GM18858 (cell line): ENCODE measurements around the gene SPATA3.
"Not testable (repeated sequence)": the region's sequence is repeated elsewhere in the genome, so short reads cannot be mapped to it uniquely, and the experiment has no call there.

Source experiments
- ATAC-seq: cut with Tn5 transposase; IDR thresholded peaks from one replicate; pipeline ENCODE4 v1.9.1; 2021; ENCODE audit not compliant: unreplicated experiment

SPATA3 gene

GRCh38 chr2:231018184-231018583 lies 22.3 kb downstream of the SPATA3 start:
- ATAC-seq: no peak

- ATAC-seq: not testable (repeated sequence)
Observed at GRCh38 chr2:231025059-231025458, 29.1 kb downstream of the SPATA3 start.

- no peak for ATAC-seq
Observed at GRCh38 chr2:231028889-231029288, 33.0 kb downstream of the SPATA3 start.

- ATAC-seq: no peak
Observed at GRCh38 chr2:231029563-231029962, 33.6 kb downstream of the SPATA3 start.

GRCh38 chr2:231030725-231031124 lies 34.8 kb downstream of the SPATA3 start:
- no peak for ATAC-seq

- no peak for ATAC-seq
Observed at GRCh38 chr2:231032575-231033140, 36.7 kb downstream of the SPATA3 start.

- ATAC-seq: no peak
Observed at GRCh38 chr2:231033147-231034132, 37.5 kb downstream of the SPATA3 start.

GRCh38 chr2:231034291-231034882 lies 38.5 kb downstream of the SPATA3 start:
- ATAC-seq: no peak

- ATAC-seq: no peak
Observed at GRCh38 chr2:231036131-231036530, 40.2 kb downstream of the SPATA3 start.

GRCh38 chr2:231036578-231037106 lies 40.7 kb downstream of the SPATA3 start:
- no peak for ATAC-seq

GRCh38 chr2:231037202-231037730 lies 41.3 kb downstream of the SPATA3 start, which contains the start of gene C2orf72:
Gene C2orf72 (plus strand): TSS chr2:231037523. CDS start chr2:231037566, 43 bp downstream.
- ATAC-seq: no peak

- ATAC-seq: no peak
Observed at GRCh38 chr2:231037731-231038482, 42.0 kb downstream of the SPATA3 start.

- ATAC-seq: no peak
Observed at GRCh38 chr2:231038483-231039293, 42.8 kb downstream of the SPATA3 start.

GRCh38 chr2:231039294-231039664 lies 43.4 kb downstream of the SPATA3 start:
- ATAC-seq: no peak

- no peak for ATAC-seq
Observed at GRCh38 chr2:231039821-231040364, 44.0 kb downstream of the SPATA3 start.

GRCh38 chr2:231041061-231041689 lies 45.3 kb downstream of the SPATA3 start:
- no peak for ATAC-seq

- ATAC-seq: no peak
Observed at GRCh38 chr2:231043796-231044195, 47.9 kb downstream of the SPATA3 start.

- ATAC-seq: no peak
Observed at GRCh38 chr2:231046916-231047273, 51.0 kb downstream of the SPATA3 start.

GRCh38 chr2:231047274-231047922 lies 51.5 kb downstream of the SPATA3 start:
- ATAC-seq: no peak
